ENCODE data around the gene BMPR1B. TPM values are rescaled to one million over a fixed set of nuclear protein-coding genes. Genes with fewer than 3 reads are reported as not detected.

BMPR1B gene
- total and polyA plus RNA-seq, 2 of the 8 experiments (the other 6 are each of a cell fraction or from before 2014, with no cell fraction given), result 0.14 to 1.1 TPM

DNA sequence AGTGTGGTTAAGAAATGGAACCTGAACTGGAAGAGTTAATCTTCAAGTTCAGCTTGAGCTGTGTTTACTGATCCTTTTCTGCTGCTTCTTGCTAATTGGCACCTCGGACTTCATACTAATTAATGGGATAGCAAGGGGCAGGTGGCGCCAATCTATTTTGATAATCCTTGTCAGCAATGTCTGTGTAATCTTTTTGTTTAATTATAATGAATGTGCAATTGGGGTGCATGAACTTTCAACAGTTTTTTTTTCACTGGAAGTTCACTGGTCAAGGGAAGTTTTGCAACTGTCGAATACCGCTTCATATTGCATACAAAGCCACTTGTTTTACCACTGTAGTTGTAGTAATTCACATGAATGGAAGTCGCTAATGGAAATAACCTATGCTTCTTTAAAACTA is 261.0 kb downstream of the BMPR1B start:
- Histone ChIP-seq H2AK5ac (ENCODE audit: low read depth, low read length) (no peak overlapping the region), H3K79me2 (ENCODE audit: control insufficient read depth in 1 of 2, insufficient read depth in 2 of 2, low read length in 2 of 2) (no peaks in the 10 kb centered on the region), H4K8ac (ENCODE audit: extremely low read depth, insufficient read depth, low read length) (no peak overlapping the region), H3K56ac (replicated peaks; ENCODE audit: insufficient read length, low read depth, low read length) (no peak overlapping the region), H2BK5ac (ENCODE audit: low read depth, low read length) (no peak overlapping the region), H3K27ac (ENCODE audit: low read depth, low read length) (no peak overlapping the region), H3K18ac (ENCODE audit: extremely low read depth, low read length) (no peak overlapping the region), H3K23ac (ENCODE audit: insufficient read length) (no peak overlapping the region), H3K27me3 (replicated peaks in 1 of 4; ENCODE audit: control insufficient read depth in 3 of 4, extremely low read depth in 1 of 4, insufficient read depth in 3 of 4, low read length in 3 of 4) (no peaks in the 10 kb centered on the region), H3K4ac (replicated peaks; ENCODE audit: insufficient read length, low read depth, low read length) (no peak overlapping the region), H3K9me3 (ENCODE audit: insufficient read depth in 2 of 2, low read depth in 1 of 2, low read length in 1 of 2) (no peaks in the 10 kb centered on the region), H2BK120ac (replicated peaks; ENCODE audit: low read depth, low read length) (no peak overlapping the region), H3K4me2 (ENCODE audit: insufficient read depth in 1 of 2, low read depth in 2 of 2, low read length in 2 of 2) (no peak overlapping the region), H3K36me3 (ENCODE audit: control insufficient read depth in 2 of 4, insufficient read depth in 4 of 4, low read length in 3 of 4) (no peaks in the 10 kb centered on the region), H3K79me1 (ENCODE audit: low read depth, low read length) (no peaks in the 10 kb centered on the region), H3K9ac (replicated peaks in 1 of 4; ENCODE audit: extremely low read depth in 1 of 4, low read depth in 3 of 4, low read length in 3 of 4) (no peak overlapping the region), H3K4me3 (ENCODE audit: extremely low read depth in 1 of 4, insufficient read depth in 2 of 4, low read depth in 3 of 4, low read length in 4 of 4) (no peak overlapping the region), H4K5ac (ENCODE audit: insufficient read length, low read depth, low read length) (no peak overlapping the region), H3K14ac (ENCODE audit: insufficient read length) (no peak overlapping the region), H2BK15ac (ENCODE audit: low read length) (no peak overlapping the region), H4K20me1 (replicated peaks in 1 of 2; ENCODE audit: control insufficient read depth in 1 of 2, insufficient read depth in 2 of 2, low read length in 2 of 2) (no peaks in the 10 kb centered on the region), H3K23me2 (ENCODE audit: low read depth, low read length) (no peaks in the 10 kb centered on the region), H4K91ac (replicated peaks; ENCODE audit: insufficient read length, low read length) (no peak overlapping the region), H2AFZ (ENCODE audit: low read length) (no peak overlapping the region), H2BK12ac (ENCODE audit: low read depth, low read length) (no peak overlapping the region), H3K4me1 (replicated peaks in 1 of 4; ENCODE audit: control insufficient read depth in 3 of 4, insufficient read depth in 4 of 4, low read length in 3 of 4) (no peaks in the 10 kb centered on the region), H2BK20ac (ENCODE audit: low read length) (no peak overlapping the region)
- WGBS, 2 experiments (ENCODE audit: extremely low coverage in 1 of 2, insufficient coverage in 1 of 2, insufficient read length in 1 of 2, insufficient replicate concordance in 2 of 2, low coverage in 1 of 2, low lambda C conversion rate in 2 of 2, missing lambda C conversion rate in 1 of 2), result 91% methylated on average over 5 of the region's 5 CpGs; no CpG with 5 or more reads in 1 of the 2 experiments
- CTCF ChIA-PET (ENCODE audit: partially characterized antibody), result interaction anchor here (0.6 kb wide), 1 partner anchor 392 kb away, joined by 3 read pairs; no protein-coding TSS in a partner anchor
- POLR2A ChIA-PET (ENCODE audit: partially characterized antibody), result interaction anchor here (0.7 kb wide), 1 partner anchor 8 kb away, joined by 3 read pairs; no protein-coding TSS in a partner anchor
- FAIRE-seq (no peak), DNase-seq (ENCODE audit: low read depth in 1 of 2, low spot score in 2 of 2) (no peak)
- TF ChIP-seq CTBP2 (IDR thresholded peaks at IDR 0.05; ENCODE audit: borderline replicate concordance, insufficient read depth, insufficient read length, low read length), result no peak
- TF ChIP-seq GTF2F1 (IDR thresholded peaks at IDR 0.05; ENCODE audit: borderline replicate concordance, low read depth, low read length), result no peak

Measured in H1 (cell line).